HG03520 (cell line): Measurements from ENCODE around the gene MAPK12.
"Not testable (repeated sequence)": the region's sequence is repeated elsewhere in the genome, so short reads cannot be mapped to it uniquely, and the experiment has no call there.

Source experiments
- ATAC-seq: cut with Tn5 transposase; IDR thresholded peaks from one replicate; pipeline ENCODE4 v1.9.1; 2021; ENCODE audit warnings: mild to moderate bottlenecking, moderate library complexity; ENCODE audit not compliant: unreplicated experiment

Gene MAPK12

GRCh38 chr22:50217543-50218152 lies 43.8 kb downstream of the MAPK12 start:
- no peak for ATAC-seq

DNA sequence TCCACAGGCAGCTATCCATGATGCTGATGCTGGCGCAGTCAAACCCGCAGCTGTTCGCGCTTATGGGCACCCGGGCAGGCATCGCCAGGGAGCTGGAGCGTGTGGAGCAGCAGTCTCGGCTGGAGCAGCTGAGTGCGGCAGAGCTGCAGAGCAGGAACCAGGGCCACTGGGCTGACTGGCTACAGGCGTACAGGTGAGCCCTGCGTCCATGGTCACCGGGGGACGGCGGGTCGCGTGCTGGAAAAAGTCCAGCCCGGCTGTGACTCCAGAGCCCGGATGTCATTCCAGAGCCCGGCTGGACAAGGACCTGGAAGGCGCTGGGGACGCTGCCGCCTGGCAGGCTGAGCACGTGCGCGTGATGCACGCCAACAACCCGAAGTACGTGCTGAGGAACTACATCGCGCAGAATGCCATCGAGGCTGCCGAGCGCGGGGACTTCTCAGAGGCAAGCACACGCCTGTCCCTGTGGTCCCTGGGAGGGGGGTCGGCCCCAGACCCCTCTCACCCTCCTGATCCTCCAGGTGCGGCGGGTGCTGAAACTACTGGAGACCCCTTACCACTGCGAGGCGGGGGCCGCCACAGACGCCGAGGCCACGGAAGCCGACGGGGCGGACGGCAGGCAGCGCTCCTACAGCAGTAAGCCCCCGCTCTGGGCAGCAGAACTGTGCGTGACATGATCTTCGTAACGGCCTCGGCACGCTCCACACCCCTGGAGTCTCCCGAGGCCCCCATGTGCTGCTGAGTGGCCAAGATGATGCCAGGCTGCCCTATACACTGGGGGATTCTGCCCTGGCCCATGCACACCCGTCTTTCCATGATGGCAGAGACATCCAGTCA lies 44.6 kb downstream of the MAPK12 start:
- no peak for ATAC-seq

DNA sequence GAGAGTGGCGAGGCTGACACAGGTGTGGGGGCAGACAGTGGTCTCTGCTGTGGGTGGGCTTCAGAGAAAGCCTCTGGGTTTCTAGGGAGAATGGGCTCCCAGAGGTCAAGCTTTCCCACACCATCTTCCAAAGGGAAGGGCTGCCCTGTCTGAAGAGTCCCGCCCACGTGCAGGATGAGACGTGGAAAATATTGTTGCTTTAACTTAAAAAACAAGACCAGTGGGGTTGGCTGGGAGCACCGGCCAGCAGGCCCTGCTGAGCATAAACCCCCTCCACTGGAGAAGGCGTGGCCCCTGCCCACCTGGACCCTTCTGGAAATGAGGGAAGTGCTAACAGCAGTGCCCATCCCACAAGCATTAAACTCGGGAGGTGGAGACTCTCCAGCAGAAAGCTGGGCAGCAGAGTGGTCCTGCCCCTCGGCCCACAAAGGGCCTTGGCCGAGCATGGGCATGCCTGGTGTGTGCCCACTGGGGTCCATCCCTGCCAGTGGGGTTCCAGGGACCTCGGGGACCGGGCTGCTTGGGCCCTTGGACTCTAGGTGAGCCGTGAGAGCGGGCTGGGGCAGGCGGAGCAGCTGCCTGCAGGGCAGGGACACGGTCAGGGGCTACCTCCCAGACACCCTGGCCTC lies 45.3 kb downstream of the MAPK12 start:
- no peak for ATAC-seq

DNA sequence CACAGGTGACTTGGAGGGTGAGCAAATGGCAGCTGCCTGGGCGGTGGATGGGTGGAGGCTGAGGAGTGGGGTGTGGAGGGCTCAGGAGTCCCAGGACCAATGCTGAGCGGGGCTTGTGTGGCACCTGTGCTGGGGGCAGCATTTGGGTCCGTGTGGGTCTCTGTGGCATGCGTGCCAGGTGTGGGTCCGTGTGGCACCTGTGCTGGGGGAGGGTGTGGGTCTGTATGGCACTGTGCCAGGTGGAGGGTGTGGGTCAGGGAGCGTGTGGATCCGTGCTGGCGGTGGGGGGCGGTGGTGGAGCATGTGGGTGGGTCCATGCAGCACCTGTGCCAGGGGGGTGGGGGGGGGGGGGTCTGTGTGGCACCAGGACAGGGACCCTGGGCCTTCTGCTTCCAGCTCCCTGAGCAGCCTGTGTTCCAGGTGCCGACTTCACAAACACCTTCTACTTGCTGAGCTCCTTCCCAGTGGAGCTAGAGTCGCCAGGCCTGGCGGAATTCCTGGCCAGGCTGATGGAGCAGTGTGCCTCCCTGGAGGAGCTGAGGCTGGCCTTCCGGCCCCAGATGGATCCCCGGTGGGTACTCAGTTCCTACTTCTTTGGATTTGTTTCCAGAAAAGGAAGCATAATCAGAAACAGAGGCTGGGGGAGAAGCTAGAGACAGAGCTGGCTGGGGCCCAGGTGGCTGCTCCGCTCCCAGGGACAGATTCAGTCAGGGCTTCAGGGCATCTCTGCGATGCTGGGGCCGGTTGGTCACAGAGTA lies 46.0 kb downstream of the MAPK12 start:
- ATAC-seq, result no peak

DNA sequence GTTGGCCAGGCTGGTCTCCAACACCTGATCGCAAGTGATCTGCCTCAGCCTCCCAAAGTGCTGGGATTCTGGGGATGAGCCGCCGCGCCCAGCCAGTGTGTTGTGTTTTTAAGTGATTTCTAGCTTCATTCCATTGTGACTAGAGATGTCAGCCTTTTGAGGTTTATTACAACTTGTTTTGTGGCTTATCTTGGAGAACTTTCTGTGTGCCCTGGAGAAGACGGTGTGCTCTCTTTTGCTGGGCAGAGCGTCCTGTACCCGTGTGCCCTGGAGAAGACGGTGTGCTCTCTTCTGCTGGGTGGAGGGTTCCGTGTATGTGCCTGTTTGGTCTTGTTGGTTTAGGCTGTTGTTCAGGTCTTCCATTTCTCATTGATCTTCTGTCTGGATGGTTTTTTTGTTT lies 48.2 kb downstream of the MAPK12 start:
- no peak for ATAC-seq

- no peak for ATAC-seq
Observed at GRCh38 chr22:50211147-50211546, 50.3 kb downstream of the MAPK12 start.

DNA sequence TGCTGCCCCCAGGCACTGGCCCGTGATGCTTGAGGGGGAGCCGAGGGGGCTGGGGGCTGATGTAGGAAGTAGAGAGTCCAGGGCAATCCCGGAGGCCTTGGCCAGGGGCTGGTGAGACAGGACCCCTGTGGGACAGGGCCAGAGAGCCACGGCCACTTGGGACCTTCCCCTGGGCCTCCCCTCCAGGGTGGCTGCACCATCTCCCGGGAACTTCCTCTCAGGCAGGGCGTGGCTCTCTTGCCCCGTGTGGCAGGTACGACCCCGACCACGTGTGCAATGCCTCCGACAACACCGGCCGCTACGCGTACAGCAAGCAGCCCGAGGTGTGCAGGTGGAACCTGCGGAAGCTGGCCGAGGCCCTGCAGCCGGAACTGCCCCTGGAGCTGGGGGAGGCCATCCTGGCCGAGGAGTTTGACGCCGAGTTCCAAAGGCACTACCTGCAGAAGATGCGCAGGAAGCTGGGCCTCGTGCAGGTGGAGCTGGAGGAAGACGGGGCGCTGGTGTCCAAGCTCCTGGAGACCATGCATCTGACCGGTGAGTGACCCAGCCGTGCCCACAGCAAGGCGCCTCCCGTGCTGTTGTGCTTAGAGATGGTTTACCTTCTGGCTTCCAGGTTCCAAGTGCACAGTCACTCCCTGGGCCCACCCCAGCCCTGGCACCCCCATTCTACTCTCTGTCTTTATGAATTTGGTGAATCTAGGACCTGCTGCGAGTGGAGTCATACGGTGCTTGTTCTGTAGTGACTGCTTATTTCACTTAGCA lies 50.9 kb downstream of the MAPK12 start:
- ATAC-seq, result no peak

DNA sequence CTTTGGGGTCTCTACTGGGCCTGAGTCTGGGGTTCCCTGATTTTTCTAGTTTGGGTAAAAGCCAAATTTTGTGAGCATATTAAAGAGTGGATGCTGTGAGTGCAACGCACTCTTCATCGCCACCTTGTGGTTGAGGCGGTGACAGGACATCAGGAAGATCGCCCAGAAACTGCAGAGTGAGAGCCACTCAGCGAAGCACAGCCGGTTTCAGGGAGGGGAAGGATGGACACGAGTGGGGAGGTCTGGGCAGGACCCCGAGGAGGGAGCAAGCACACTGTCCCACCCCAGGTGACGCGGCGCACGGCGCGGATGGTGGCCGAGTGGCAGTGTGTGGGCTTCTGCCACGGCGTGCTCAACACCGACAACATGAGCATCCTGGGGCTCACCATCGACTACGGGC lies 51.6 kb downstream of the MAPK12 start:
- ATAC-seq, result no peak

GRCh38 chr22:50208939-50209892 lies 52.3 kb downstream of the MAPK12 start:
- no peak for ATAC-seq

GRCh38 chr22:50208430-50208938 lies 53.0 kb downstream of the MAPK12 start:
- no peak for ATAC-seq

DNA sequence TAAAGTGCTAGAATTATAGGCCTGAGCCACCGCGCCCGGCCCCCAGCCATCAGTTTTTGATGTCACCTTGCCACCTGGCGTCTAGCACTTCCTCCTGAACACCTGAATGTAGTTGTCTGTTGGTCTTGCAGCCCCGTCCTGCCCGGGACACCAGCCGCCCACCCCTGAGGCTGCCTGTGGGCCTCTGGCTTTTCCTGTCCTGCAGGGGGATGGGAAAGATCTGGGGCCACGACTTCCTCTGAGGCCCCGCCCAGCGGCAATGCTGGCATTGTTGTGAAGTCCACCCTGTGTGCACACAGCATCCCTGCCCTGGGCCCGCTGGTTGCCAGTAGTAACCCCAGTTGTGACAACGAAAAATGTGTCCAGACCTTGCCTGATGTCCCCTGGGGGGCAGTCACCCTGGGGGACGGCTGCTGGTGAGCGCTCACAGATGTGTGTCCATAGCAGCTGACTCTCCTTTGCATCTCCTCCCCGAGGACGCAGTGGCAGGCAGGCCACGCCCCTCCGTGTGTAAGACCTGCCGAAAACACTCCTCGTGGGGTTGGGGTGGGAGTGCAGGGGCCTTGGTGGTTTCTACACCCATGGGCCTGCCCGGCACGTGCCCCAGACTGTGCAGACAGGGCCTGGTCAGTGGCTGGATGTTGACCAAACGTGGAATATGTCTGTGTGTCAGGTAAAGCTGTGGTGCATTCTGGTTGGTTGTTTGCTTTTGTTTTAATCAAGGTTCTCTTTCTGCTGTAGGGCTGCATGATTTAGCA lies 53.9 kb downstream of the MAPK12 start:
- no peak for ATAC-seq

GRCh38 chr22:50206599-50206998 lies 54.9 kb downstream of the MAPK12 start:
- ATAC-seq, result no peak

DNA sequence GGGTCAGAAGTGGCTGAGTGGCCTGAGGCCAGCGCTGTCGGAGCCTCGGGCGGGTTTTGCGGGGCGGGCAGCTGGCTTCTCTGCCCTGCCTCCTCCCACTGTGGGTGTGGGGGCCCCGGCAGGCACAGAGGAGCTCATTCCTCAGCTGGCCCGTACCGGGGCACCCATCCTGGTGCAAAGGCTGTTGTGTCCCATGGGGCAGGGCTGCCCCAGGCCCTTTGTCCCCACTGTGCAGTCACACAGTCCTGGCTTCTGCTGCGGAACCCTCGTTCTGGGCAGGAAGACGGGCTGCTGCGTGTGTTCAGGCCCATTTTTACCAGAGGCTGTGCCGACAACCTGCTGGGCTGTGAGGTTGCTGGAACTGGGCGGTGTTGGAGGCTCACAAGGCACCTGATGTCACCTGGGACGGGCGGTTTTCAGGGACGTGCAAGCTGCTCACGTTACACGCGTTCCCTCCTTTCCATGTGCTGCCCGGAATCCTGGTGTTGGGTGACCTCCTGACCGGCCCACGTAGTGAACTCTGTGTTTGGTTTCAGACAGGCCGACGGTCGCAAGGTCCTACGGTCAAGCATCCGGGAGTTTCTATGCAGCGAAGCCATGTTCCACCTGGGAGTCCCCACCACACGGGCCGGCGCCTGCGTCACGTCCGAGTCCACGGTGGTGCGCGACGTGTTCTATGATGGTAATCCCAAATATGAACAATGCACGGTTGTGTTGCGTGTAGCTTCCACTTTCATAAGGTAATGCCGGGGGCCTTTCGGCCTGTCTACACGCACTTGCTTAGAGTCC lies 55.5 kb downstream of the MAPK12 start:
- no peak for ATAC-seq

DNA sequence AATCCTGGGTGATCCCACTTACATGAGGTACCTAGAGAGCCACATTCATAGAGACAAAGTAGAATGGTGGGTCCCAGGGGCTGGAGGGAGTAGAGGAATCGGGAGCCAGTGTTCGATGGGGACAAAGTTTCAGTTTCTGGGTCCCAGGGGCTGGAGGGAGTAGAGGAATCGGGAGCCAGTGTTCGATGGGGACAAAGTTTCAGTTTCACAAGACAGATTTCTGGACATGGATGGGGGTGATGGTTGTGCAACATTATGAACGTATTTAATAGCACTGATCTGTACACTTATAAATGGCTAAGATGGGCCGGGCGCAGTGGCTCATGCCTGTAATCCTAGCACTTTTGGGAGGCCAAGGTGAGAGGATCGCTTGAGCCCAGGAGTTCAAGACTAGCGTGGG lies 56.5 kb downstream of the MAPK12 start:
- not testable (repeated sequence) for ATAC-seq

GRCh38 chr22:50204571-50204970 lies 56.9 kb downstream of the MAPK12 start:
- ATAC-seq, result no peak

DNA sequence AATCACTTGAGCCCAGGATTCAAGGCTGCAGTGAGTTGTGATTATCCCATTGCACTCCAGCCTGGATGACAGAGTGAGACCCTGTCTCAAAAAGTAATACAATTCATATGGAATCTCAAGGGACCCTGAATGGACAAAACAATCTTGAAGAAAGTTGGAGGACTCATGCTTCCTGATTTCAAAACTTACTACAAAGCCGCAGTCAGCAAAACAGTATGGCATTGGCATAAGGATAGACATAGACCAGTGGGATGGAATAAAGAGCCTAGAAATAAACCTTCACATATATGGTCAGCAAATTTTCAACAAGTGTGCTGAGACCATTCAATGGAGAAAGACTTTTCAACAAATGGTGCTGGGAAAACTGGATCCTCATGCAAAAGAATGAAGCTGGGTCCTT lies 58.2 kb downstream of the MAPK12 start:
- no peak for ATAC-seq
